ENCODE data around the gene KCTD21. TPM values are rescaled to one million over a fixed set of nuclear protein-coding genes. Genes with fewer than 3 reads are reported as not detected.
"Not testable (repeated sequence)": the region's sequence is repeated elsewhere in the genome, so short reads cannot be mapped to it uniquely, and the experiment has no call there.

The KCTD21 gene, protein sequence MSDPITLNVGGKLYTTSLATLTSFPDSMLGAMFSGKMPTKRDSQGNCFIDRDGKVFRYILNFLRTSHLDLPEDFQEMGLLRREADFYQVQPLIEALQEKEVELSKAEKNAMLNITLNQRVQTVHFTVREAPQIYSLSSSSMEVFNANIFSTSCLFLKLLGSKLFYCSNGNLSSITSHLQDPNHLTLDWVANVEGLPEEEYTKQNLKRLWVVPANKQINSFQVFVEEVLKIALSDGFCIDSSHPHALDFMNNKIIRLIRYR
- 2.2 TPM for total RNA-seq

DNA sequence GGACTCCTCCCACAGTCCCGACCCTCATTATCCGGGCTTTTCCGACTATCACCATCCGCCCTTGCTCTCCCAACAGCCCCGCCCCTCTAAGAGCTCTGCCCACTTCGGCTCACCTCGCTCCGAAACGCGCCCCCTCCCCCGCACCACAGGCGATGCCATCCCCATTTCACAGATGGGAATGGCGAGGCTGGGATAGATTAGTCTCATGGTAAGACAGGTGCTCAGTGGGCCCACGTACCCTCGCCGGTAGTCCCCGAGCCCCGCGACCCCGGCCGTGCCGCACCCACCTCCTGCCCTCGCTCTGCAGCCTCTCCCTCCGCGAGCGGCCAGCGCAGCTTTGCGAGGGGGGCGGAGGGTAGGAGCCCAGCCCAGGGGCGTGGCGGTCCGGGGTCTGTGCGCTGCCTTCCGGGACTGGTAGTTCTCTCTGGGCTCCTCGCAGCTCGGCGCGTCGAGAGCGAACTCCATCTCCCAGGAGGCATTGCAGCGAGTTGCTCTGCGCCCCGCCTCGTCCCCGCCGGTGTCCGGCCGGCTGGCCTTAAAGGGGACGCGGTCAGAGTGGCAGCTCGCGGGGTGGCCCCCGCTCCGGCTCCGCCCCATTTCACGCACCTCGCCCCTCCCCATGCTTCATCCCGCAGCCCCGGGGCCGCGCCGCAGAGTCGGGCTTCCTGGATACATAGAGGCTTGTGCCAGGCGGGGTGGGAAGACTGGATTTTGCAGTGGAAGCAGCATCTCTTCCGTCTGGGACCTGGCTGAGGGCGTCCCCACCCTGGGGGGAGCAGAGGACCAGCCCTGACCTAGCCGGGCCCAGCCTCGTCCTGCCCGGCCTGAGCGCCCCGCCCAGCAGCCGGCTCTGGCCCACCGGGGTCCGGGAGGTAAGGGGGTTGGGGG, at the start of gene KCTD21, which contains the start of gene USP35:
TSS of gene KCTD21 (minus strand) at position 341 of the 888 bp plus-strand sequence. CDS start 14,072 bp downstream, outside the sequence.
TSS of gene USP35 (plus strand) at position 634 of the 888 bp plus-strand sequence. CDS start 7,327 bp downstream, outside the sequence.
- H3K4me3 ChIP-seq (ENCODE audit: low read length) = peak within 1 kb of the TSS; percentile 87
- H3K27me3 ChIP-seq (ENCODE audit: insufficient read depth, low read length) = no peaks in the 10 kb centered on the region
- H3K4me1 ChIP-seq (ENCODE audit: insufficient read depth, low read length) = peaks cover 42% of the 10 kb centered on the region
- no peaks in the 10 kb centered on the region for H3K9me3 ChIP-seq (ENCODE audit: low read depth, low read length)

DNA sequence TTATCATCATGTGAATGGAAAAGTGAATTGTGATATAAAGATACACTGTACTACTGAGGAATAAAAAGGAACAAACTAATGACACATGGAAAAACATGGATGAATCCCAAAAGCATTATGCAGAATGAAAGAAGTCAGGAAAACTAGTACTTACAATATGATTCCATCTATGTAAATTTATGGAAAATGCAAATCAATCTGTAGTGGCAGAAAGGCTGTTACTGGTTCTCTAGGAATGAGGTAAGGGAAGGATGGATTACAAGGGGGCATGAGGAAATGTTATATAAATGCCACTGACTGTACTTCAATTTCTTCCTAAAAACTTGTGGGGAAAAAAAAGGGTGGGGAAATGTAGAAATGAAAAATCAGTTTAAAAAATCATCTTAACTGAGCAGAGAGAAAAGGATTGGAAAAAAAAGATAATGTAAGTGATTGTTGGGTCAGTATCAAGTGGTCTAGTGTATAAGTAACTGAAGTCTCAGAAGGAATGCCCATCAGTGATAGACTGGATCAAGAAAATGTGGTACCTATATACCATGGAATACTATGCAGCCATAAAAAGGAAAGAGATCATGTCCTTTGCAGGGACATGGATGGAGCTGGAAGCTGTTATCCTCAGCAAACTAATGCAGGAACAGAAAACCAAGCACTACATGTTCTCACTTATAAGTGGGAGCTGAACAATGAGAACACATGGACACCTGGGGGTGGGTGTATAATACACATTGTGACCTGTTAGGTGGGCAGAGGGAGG, 49.0 kb upstream of the KCTD21 start:
- Histone ChIP-seq H3K27me3 (ENCODE audit: insufficient read depth, low read length) (no peaks in the 10 kb centered on the region), H3K4me1 (ENCODE audit: insufficient read depth, low read length) (no peaks in the 10 kb centered on the region), H3K9me3 (ENCODE audit: low read depth, low read length) (peaks cover 9% of the 10 kb centered on the region), H3K4me3 (ENCODE audit: low read length) (no peak overlapping the region)

DNA sequence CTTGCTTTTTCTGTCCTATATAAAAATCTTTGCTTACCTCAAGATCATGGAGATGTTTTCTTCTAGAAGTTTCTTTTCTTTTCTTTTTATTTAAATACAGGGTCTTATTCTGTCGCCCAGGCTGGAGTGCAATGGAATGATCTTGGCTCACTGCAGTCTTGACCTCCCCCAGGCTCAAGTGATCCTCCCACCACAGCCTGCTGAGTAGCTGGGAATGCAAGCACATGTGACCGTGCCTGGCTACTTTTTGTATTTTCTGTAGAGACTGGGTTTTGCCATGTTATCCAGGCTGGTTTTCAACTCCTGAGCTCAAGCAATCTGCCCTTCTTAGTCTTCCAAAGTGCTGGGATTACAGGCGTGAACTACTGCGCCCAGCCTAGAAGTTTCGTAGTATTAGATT, 45.6 kb upstream of the KCTD21 start:
- H3K4me3 ChIP-seq (ENCODE audit: low read length) = no peak overlapping the region
- peaks cover 10% of the 10 kb centered on the region for H3K4me1 ChIP-seq (ENCODE audit: insufficient read depth, low read length)
- H3K27me3 ChIP-seq (ENCODE audit: insufficient read depth, low read length) = no peaks in the 10 kb centered on the region
- H3K9me3 ChIP-seq (ENCODE audit: low read depth, low read length) = no peaks in the 10 kb centered on the region

DNA sequence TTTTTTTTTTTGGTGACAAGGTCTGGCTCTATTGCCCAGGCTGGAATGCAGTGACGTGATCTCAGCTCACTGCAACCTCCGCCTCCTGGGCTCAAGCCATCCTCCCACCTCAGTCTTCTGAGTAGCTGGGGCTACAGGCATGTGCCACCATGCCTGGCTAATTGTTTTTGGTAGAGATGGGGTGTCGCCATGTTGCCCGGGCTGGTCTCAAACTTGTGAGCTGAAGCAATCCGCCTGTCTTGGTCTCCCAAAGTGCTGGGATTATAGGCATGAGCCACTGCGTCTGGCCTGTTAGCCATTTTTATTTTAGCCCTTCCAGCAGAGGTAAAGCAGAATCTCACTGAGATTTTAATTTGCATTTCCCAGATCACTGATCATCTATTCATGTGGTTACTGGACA, 44.6 kb upstream of the KCTD21 start:
- not testable (repeated sequence) for H3K4me3 ChIP-seq (ENCODE audit: low read length); H3K27me3 ChIP-seq (ENCODE audit: insufficient read depth, low read length); H3K9me3 ChIP-seq (ENCODE audit: low read depth, low read length)
- peaks cover 17% of the 10 kb centered on the region for H3K4me1 ChIP-seq (ENCODE audit: insufficient read depth, low read length)

- Histone ChIP-seq H3K4me1 (ENCODE audit: insufficient read depth, low read length) (peaks cover 21% of the 10 kb centered on the region), H3K27me3 (ENCODE audit: insufficient read depth, low read length) (no peaks in the 10 kb centered on the region), H3K4me3 (ENCODE audit: low read length) (no peak overlapping the region), H3K9me3 (ENCODE audit: low read depth, low read length) (no peaks in the 10 kb centered on the region)
Observed at GRCh38 chr11:78231962-78232501, 43.6 kb upstream of the KCTD21 start.

- H3K4me3 ChIP-seq (ENCODE audit: low read length) = no peak overlapping the region
- H3K27me3 ChIP-seq (ENCODE audit: insufficient read depth, low read length) = no peaks in the 10 kb centered on the region
- H3K4me1 ChIP-seq (ENCODE audit: insufficient read depth, low read length) = peaks cover 21% of the 10 kb centered on the region
Observed at GRCh38 chr11:78230161-78230877, 41.9 kb upstream of the KCTD21 start.

GRCh38 chr11:78229106-78229505, 40.7 kb upstream of the KCTD21 start:
- no peak overlapping the region for H3K4me3 ChIP-seq (ENCODE audit: low read length)
- H3K9me3 ChIP-seq (ENCODE audit: low read depth, low read length) = no peaks in the 10 kb centered on the region
- peaks cover 21% of the 10 kb centered on the region for H3K4me1 ChIP-seq (ENCODE audit: insufficient read depth, low read length)
- no peaks in the 10 kb centered on the region for H3K27me3 ChIP-seq (ENCODE audit: insufficient read depth, low read length)

More at GRCh38 chr11:78230161-78230877, 41.9 kb upstream of the KCTD21 start:
- H3K9me3 ChIP-seq (ENCODE audit: low read depth, low read length) = no peaks in the 10 kb centered on the region

- Histone ChIP-seq H3K27me3 (ENCODE audit: insufficient read depth, low read length) (no peaks in the 10 kb centered on the region), H3K4me1 (ENCODE audit: insufficient read depth, low read length) (peaks cover 21% of the 10 kb centered on the region), H3K9me3 (ENCODE audit: low read depth, low read length) (no peaks in the 10 kb centered on the region), H3K4me3 (ENCODE audit: low read length) (no peak overlapping the region)
Observed at GRCh38 chr11:78228467-78228866, 40.0 kb upstream of the KCTD21 start.

- H3K9me3 ChIP-seq (ENCODE audit: low read depth, low read length) = no peaks in the 10 kb centered on the region
- H3K27me3 ChIP-seq (ENCODE audit: insufficient read depth, low read length) = no peaks in the 10 kb centered on the region
- no peak overlapping the region for H3K4me3 ChIP-seq (ENCODE audit: low read length)
- peaks cover 21% of the 10 kb centered on the region for H3K4me1 ChIP-seq (ENCODE audit: insufficient read depth, low read length)
Observed at GRCh38 chr11:78227921-78228320, 39.5 kb upstream of the KCTD21 start.

DNA sequence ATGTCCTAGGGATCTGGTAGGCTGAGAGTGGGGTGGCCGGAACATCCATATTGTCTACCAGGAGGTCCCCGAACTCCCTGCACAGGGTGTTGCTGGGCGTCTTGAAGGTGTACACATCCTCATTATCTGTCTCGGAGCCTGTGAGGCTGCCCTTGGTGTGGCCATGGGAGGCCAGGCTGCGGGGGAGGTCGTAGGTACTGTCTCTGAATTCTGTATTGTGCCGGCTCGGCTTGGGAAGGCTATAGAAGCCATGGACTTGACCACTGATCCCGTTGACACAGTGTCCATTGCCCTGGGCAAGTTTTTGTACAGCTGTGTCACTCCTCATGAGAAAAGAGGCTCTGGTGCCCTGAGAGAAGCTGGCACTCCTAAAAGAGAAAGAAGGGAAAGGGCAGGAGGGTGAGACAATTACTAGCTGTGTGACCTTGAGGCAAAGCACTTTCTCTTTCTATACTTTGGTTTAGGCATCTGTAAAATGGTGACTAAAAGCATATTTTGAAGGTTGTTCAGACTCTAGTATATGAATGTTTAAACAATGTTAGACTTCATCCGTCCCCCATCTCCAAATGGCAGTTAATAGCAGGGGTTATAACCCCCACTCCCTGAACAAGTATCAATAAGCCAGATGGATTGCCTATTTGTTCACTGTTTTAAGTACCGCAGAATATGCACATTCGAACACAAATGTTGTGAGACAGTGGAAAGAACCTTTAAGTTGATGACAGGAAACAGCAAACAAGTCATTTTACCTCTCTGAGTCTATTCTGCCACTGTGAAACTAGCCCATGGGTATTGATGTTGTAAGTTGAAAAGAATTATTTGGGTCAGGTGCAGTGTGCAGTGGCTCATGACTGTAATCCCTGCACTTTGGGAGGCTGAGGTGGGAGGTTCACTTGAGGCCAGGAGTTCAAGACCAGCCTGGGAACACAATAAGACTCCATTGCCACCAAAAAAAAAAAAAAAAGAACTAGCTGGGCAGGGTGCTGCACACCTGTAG, 38.6 kb upstream of the KCTD21 start:
- Histone ChIP-seq H3K27me3 (ENCODE audit: insufficient read depth, low read length) (no peaks in the 10 kb centered on the region), H3K4me1 (ENCODE audit: insufficient read depth, low read length) (peaks cover 21% of the 10 kb centered on the region), H3K9me3 (ENCODE audit: low read depth, low read length) (no peaks in the 10 kb centered on the region), H3K4me3 (ENCODE audit: low read length) (no peak overlapping the region)

DNA sequence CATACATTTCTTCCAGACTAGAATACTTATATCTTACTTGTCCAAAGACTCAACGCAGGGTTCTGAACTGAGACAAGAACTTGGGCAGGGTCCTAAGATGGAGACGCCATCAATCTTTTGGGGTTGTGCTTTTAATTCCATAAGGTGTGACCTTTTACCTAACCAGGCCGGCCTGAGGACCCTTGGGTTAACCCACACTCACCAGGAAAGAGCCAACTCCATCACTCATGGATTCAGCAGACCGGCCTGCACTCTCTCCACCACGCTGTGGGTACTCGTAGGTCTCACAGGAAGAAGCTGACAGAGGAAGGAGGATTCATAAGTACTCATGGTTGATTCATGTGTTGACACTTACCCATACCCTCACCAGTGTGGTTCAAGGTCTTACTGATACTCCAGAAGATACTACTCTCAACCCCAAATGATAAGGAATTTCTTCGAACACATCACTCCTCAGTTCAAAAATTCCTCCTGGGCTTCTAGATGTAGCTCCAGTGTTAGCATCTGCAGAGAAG, 36.5 kb upstream of the KCTD21 start:
- Histone ChIP-seq H3K4me1 (ENCODE audit: insufficient read depth, low read length) (peaks cover 13% of the 10 kb centered on the region), H3K9me3 (ENCODE audit: low read depth, low read length) (no peaks in the 10 kb centered on the region), H3K27me3 (ENCODE audit: insufficient read depth, low read length) (no peaks in the 10 kb centered on the region), H3K4me3 (ENCODE audit: low read length) (no peak overlapping the region)

- Histone ChIP-seq H3K9me3 (ENCODE audit: low read depth, low read length) (no peaks in the 10 kb centered on the region), H3K27me3 (ENCODE audit: insufficient read depth, low read length) (no peaks in the 10 kb centered on the region), H3K4me3 (ENCODE audit: low read length) (no peak overlapping the region), H3K4me1 (ENCODE audit: insufficient read depth, low read length) (peaks cover 10% of the 10 kb centered on the region)
Observed at GRCh38 chr11:78224506-78224905, 36.1 kb upstream of the KCTD21 start.

DNA sequence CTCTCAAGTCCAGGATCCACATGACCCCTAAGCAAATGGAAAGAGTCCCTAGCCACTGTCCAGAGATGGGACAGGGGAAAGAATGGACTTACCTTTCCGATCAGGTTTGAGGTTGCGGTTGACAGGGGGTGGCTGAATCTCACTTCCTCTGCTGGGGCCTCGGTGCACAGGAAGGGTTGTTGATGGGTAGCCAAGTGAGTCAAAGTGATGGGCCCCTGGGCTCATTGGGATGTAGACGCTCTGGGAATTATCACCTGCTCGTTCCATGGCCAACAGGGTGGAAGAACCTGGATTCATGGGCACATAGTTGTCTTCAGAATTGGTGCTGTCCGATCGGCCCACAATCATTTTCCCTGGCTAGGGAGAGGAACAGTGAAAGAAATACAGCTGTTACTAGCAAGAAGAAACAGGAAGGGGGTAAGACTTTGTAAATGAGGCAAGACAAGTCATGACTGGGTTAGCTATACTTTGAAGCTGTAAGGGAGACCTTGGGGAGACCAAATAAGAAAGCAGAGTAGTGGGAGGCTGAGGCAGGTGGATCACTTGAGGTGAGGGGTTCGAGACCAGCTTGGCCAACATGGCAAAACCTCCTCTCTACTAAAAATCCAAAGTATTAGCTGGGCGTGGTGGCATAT, 35.0 kb upstream of the KCTD21 start:
- Histone ChIP-seq H3K4me3 (ENCODE audit: low read length) (no peak overlapping the region), H3K4me1 (ENCODE audit: insufficient read depth, low read length) (peaks cover 7% of the 10 kb centered on the region), H3K9me3 (ENCODE audit: low read depth, low read length) (no peaks in the 10 kb centered on the region), H3K27me3 (ENCODE audit: insufficient read depth, low read length) (no peaks in the 10 kb centered on the region)
